GM23338 (cell line): ENCODE results near the gene IGF1R. TPM values are rescaled to one million over a fixed set of nuclear protein-coding genes. Genes with fewer than 3 reads are reported as not detected.

Source experiments
- ATAC-seq: fragments of 200-7000 bp; cut with Tn5 transposase; 3 replicates; pipeline ENCODE4 v1.9.1; 2020
- DNase-seq: peaks from one replicate; pipeline ENCODE4 v3.0.0-alpha.2; 2015; ENCODE audit warnings: low spot score
- H2AFZ ChIP-seq: fragments of 200-600 bp; sonication (generic); 2 replicates; pipeline ENCODE4 v1.8.0; 2016; ENCODE audit warnings: antibody characterized with exemption, mild to moderate bottlenecking, moderate library complexity
- H3F3A ChIP-seq: fragments of 200-600 bp; sonication (generic); replicated peaks from 2 replicates; pipeline ENCODE4 v1.8.0; 2017; ENCODE audit warnings: antibody characterized with exemption, mixed run types, low read depth
- H3K27ac ChIP-seq: fragments of 200-600 bp; sonication (generic); 2 replicates; pipeline ENCODE4 v1.6.1; 2016; ENCODE audit warnings: low read depth
- H3K27me3 ChIP-seq: fragments of 200-600 bp; sonication (generic); 2 replicates; pipeline ENCODE4 v1.8.0; 2016; ENCODE audit warnings: mild to moderate bottlenecking, mixed run types, moderate library complexity; ENCODE audit not compliant: insufficient read depth
- H3K36me3 ChIP-seq: fragments of 200-600 bp; sonication (generic); 2 replicates; pipeline ENCODE4 v1.8.0; 2016; ENCODE audit warnings: mild to moderate bottlenecking; ENCODE audit not compliant: insufficient read depth
- H3K4me1 ChIP-seq: fragments of 200-600 bp; sonication (generic); 2 replicates; pipeline ENCODE4 v1.8.0; 2016; ENCODE audit warnings: mild to moderate bottlenecking, moderate library complexity; ENCODE audit not compliant: insufficient read depth
- H3K4me2 ChIP-seq: fragments of 200-600 bp; sonication (generic); 2 replicates; pipeline ENCODE4 v1.7.1; 2017; ENCODE audit warnings: mixed run types
- H3K4me3 ChIP-seq: fragments of 200-600 bp; sonication (generic); 2 replicates; pipeline ENCODE4 v1.6.1; 2016; ENCODE audit warnings: mixed run types
- H3K79me2 ChIP-seq: fragments of 200-600 bp; sonication (generic); replicated peaks from 2 replicates; pipeline ENCODE4 v1.8.0; 2017; ENCODE audit warnings: mild to moderate bottlenecking; ENCODE audit not compliant: insufficient read depth
- H3K9me2 ChIP-seq: fragments of 200-600 bp; sonication (generic); 2 replicates; pipeline ENCODE4 v1.8.0; 2017; ENCODE audit not compliant: insufficient read depth
- H4K20me1 ChIP-seq: fragments of 200-600 bp; sonication (generic); replicated peaks from 2 replicates; pipeline ENCODE4 v1.8.0; 2017; ENCODE audit warnings: mild to moderate bottlenecking; ENCODE audit not compliant: insufficient read depth
- H3K27ac Mint-ChIP-seq: 2 replicates; pipeline ENCODE4 v1.8.0; 2020; ENCODE audit warnings: inconsistent platforms, mild to moderate bottlenecking, moderate library complexity, mixed read lengths
- H3K27me3 Mint-ChIP-seq: 3 replicates; pipeline ENCODE4 v1.8.0; 2022; ENCODE audit warnings: low read depth, mild to moderate bottlenecking, moderate library complexity, mixed read lengths, inconsistent platforms; ENCODE audit not compliant: insufficient read depth, poor library complexity
- H3K36me3 Mint-ChIP-seq: 3 replicates; pipeline ENCODE4 v1.8.0; 2021; ENCODE audit warnings: low read depth, mild to moderate bottlenecking, inconsistent platforms, moderate library complexity, mixed read lengths
- H3K4me1 Mint-ChIP-seq: 3 replicates; pipeline ENCODE4 v1.8.0; 2020; ENCODE audit warnings: mild to moderate bottlenecking, inconsistent platforms, mixed read lengths
- H3K4me3 Mint-ChIP-seq: 3 replicates; pipeline ENCODE4 v1.8.0; 2021; ENCODE audit warnings: moderate library complexity, mild to moderate bottlenecking, inconsistent platforms, mixed read lengths
- H3K9me3 Mint-ChIP-seq: 3 replicates; pipeline ENCODE4 v1.8.0; 2020; ENCODE audit warnings: moderate library complexity, mild to moderate bottlenecking, inconsistent platforms, mixed read lengths
- CREB1 ChIP-seq: fragments of 250-450 bp; sonication (Bioruptor Pico); IDR thresholded peaks from 2 replicates; pipeline ENCODE4 v1.5.0; 2020; ENCODE audit warnings: low read depth, mild to moderate bottlenecking, moderate library complexity
- EZH2 ChIP-seq: fragments of 200-600 bp; sonication (generic); IDR thresholded peaks from one replicate; pipeline ENCODE4 v1.8.0; 2017; ENCODE audit warnings: antibody characterized with exemption, mild to moderate bottlenecking, low read depth; ENCODE audit not compliant: unreplicated experiment
- EZH2phosphoT487 ChIP-seq: fragments of 200-600 bp; sonication (generic); IDR thresholded peaks from one replicate; pipeline ENCODE4 v1.8.1; 2018; ENCODE audit warnings: antibody characterized with exemption; ENCODE audit not compliant: unreplicated experiment
- JUNB ChIP-seq: IDR thresholded peaks from one replicate; pipeline ENCODE4 v1.6.1; 2016; ENCODE audit warnings: antibody characterized with exemption; ENCODE audit not compliant: unreplicated experiment
- NANOG ChIP-seq: IDR thresholded peaks from 2 replicates; pipeline ENCODE4 v1.6.1; 2016; ENCODE audit warnings: antibody characterized with exemption, borderline replicate concordance
- POLR2AphosphoS5 ChIP-seq: IDR thresholded peaks from 2 replicates; pipeline ENCODE4 v1.6.1; 2016; ENCODE audit warnings: antibody characterized with exemption, low read depth
- STAT1 ChIP-seq: IDR thresholded peaks from one replicate; pipeline ENCODE4 v1.6.1; 2016; ENCODE audit warnings: antibody characterized with exemption; ENCODE audit not compliant: unreplicated experiment
- ZNF114 ChIP-seq: fragments of 250-450 bp; sonication (Bioruptor Pico); IDR thresholded peaks from 2 replicates; pipeline ENCODE4 v1.5.0; 2020; ENCODE audit warnings: mild to moderate bottlenecking, moderate library complexity
- ZNF331 ChIP-seq: fragments of 250-450 bp; sonication (Bioruptor Pico); IDR thresholded peaks from 2 replicates; pipeline ENCODE4 v1.5.0; 2020; ENCODE audit warnings: low read depth, mild to moderate bottlenecking, moderate library complexity
- polyA plus RNA-seq: library from polyadenylated mRNA; unstranded; fragments of >200 nt; fragmentation: Nextera tagmentation; extraction: Ambion mirVana; gene quantifications from 2 replicates; pipeline ENCODE4 v1.2.1, GENCODE V29; 2016
- total RNA-seq: library from RNA; depleted of rRNA; stranded (reverse); fragments of >200 nt; shearing (Covaris generic); gene quantifications from 2 replicates; pipeline ENCODE4 v1.2.3, GENCODE V29; 2014
- TF ChIP-seq, protein P1 (sequence below): fragments of 250-450 bp; sonication (Bioruptor Pico); IDR thresholded peaks from 2 replicates; pipeline ENCODE4 v1.5.0; 2020; ENCODE audit warnings: mild to moderate bottlenecking, moderate library complexity
- TF ChIP-seq, protein P2 (sequence below): IDR thresholded peaks from 2 replicates; pipeline ENCODE4 v1.6.1; 2016; ENCODE audit warnings: antibody characterized with exemption
- TF ChIP-seq, protein P3 (sequence below): IDR thresholded peaks from one replicate; pipeline ENCODE4 v1.6.1; 2018; ENCODE audit warnings: antibody characterized with exemption; ENCODE audit not compliant: unreplicated experiment

IGF1R gene
- total and polyA plus RNA-seq, 2 experiments from 2014 or later = 20.4 to 92.2 TPM

DNA sequence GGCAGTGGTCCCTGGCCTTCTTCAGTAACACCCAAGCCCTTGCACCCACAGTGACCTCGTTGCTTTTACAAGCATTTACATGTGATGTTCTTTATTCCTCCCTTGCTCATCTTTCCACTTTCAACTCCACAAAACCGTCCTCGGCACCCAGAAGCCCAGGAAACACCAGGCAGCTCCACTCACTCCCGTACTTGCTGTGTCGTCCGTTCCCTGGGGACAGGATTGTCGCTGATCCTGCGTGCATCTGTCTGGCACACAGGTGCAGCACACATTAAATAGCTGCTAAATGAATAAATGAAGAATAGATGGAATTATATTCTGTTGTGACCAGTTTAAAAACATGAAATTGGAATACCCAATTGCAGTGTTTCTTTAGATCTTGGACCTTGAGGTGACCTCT lies 239.6 kb downstream of the IGF1R start:
- H3K9me2 ChIP-seq = peaks cover 9% of the 10 kb centered on the region; the same call in 1 of the 2 replicates
- no peaks in the 10 kb centered on the region for H3K36me3 ChIP-seq
- no peak overlapping the region for H3K27ac ChIP-seq
- no peak overlapping the region for H3K4me2 ChIP-seq
- no peak overlapping the region for H3K27ac Mint-ChIP-seq
- H3K4me1 Mint-ChIP-seq = peaks cover 55% of the 10 kb centered on the region
- no peak for DNase-seq
- peaks cover 41% of the 10 kb centered on the region for H4K20me1 ChIP-seq
- H3K27me3 Mint-ChIP-seq = peaks cover 9% of the 10 kb centered on the region
- H3K27me3 ChIP-seq = no peaks in the 10 kb centered on the region
- no peak for ATAC-seq
- H3F3A ChIP-seq = no peaks in the 10 kb centered on the region
- H3K4me3 Mint-ChIP-seq = no peak overlapping the region
- H2AFZ ChIP-seq = no peak overlapping the region
- H3K36me3 Mint-ChIP-seq = no peaks in the 10 kb centered on the region
- TF ChIP-seq EZH2phosphoT487 (no peak), JUNB (no peak), EZH2 (no peak), POLR2AphosphoS5 (no peak), ZNF331 (CRISPR knock-in tag) (no peak), ZNF114 (CRISPR knock-in tag) (no peak), STAT1 (no peak), CREB1 (CRISPR knock-in tag) (no peak), NANOG (no peak)
- TF ChIP-seq, protein P1, sequence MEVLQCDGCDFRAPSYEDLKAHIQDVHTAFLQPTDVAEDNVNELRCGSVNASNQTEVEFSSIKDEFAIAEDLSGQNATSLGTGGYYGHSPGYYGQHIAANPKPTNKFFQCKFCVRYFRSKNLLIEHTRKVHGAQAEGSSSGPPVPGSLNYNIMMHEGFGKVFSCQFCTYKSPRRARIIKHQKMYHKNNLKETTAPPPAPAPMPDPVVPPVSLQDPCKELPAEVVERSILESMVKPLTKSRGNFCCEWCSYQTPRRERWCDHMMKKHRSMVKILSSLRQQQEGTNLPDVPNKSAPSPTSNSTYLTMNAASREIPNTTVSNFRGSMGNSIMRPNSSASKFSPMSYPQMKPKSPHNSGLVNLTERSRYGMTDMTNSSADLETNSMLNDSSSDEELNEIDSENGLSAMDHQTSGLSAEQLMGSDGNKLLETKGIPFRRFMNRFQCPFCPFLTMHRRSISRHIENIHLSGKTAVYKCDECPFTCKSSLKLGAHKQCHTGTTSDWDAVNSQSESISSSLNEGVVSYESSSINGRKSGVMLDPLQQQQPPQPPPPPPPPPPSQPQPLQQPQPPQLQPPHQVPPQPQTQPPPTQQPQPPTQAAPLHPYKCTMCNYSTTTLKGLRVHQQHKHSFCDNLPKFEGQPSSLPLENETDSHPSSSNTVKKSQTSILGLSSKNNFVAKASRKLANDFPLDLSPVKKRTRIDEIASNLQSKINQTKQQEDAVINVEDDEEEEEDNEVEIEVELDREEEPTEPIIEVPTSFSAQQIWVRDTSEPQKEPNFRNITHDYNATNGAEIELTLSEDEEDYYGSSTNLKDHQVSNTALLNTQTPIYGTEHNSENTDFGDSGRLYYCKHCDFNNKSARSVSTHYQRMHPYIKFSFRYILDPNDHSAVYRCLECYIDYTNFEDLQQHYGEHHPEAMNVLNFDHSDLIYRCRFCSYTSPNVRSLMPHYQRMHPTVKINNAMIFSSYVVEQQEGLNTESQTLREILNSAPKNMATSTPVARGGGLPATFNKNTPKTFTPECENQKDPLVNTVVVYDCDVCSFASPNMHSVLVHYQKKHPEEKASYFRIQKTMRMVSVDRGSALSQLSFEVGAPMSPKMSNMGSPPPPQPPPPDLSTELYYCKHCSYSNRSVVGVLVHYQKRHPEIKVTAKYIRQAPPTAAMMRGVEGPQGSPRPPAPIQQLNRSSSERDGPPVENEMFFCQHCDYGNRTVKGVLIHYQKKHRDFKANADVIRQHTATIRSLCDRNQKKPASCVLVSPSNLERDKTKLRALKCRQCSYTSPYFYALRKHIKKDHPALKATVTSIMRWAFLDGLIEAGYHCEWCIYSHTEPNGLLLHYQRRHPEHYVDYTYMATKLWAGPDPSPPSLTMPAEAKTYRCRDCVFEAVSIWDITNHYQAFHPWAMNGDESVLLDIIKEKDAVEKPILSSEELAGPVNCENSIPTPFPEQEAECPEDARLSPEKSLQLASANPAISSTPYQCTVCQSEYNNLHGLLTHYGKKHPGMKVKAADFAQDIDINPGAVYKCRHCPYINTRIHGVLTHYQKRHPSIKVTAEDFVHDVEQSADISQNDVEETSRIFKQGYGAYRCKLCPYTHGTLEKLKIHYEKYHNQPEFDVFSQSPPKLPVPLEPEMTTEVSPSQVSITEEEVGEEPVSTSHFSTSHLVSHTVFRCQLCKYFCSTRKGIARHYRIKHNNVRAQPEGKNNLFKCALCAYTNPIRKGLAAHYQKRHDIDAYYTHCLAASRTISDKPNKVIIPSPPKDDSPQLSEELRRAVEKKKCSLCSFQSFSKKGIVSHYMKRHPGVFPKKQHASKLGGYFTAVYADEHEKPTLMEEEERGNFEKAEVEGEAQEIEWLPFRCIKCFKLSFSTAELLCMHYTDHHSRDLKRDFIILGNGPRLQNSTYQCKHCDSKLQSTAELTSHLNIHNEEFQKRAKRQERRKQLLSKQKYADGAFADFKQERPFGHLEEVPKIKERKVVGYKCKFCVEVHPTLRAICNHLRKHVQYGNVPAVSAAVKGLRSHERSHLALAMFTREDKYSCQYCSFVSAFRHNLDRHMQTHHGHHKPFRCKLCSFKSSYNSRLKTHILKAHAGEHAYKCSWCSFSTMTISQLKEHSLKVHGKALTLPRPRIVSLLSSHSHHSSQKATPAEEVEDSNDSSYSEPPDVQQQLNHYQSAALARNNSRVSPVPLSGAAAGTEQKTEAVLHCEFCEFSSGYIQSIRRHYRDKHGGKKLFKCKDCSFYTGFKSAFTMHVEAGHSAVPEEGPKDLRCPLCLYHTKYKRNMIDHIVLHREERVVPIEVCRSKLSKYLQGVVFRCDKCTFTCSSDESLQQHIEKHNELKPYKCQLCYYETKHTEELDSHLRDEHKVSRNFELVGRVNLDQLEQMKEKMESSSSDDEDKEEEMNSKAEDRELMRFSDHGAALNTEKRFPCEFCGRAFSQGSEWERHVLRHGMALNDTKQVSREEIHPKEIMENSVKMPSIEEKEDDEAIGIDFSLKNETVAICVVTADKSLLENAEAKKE = no peak
- TF ChIP-seq, protein P2, sequence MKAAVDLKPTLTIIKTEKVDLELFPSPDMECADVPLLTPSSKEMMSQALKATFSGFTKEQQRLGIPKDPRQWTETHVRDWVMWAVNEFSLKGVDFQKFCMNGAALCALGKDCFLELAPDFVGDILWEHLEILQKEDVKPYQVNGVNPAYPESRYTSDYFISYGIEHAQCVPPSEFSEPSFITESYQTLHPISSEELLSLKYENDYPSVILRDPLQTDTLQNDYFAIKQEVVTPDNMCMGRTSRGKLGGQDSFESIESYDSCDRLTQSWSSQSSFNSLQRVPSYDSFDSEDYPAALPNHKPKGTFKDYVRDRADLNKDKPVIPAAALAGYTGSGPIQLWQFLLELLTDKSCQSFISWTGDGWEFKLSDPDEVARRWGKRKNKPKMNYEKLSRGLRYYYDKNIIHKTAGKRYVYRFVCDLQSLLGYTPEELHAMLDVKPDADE = no peak
- TF ChIP-seq, protein P3, sequence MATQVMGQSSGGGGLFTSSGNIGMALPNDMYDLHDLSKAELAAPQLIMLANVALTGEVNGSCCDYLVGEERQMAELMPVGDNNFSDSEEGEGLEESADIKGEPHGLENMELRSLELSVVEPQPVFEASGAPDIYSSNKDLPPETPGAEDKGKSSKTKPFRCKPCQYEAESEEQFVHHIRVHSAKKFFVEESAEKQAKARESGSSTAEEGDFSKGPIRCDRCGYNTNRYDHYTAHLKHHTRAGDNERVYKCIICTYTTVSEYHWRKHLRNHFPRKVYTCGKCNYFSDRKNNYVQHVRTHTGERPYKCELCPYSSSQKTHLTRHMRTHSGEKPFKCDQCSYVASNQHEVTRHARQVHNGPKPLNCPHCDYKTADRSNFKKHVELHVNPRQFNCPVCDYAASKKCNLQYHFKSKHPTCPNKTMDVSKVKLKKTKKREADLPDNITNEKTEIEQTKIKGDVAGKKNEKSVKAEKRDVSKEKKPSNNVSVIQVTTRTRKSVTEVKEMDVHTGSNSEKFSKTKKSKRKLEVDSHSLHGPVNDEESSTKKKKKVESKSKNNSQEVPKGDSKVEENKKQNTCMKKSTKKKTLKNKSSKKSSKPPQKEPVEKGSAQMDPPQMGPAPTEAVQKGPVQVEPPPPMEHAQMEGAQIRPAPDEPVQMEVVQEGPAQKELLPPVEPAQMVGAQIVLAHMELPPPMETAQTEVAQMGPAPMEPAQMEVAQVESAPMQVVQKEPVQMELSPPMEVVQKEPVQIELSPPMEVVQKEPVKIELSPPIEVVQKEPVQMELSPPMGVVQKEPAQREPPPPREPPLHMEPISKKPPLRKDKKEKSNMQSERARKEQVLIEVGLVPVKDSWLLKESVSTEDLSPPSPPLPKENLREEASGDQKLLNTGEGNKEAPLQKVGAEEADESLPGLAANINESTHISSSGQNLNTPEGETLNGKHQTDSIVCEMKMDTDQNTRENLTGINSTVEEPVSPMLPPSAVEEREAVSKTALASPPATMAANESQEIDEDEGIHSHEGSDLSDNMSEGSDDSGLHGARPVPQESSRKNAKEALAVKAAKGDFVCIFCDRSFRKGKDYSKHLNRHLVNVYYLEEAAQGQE = no peak
- H3K9me3 Mint-ChIP-seq = no peaks in the 10 kb centered on the region
- H3K4me3 ChIP-seq = no peak overlapping the region
- peaks cover 95% of the 10 kb centered on the region for H3K79me2 ChIP-seq
- H3K4me1 ChIP-seq = peaks cover 38% of the 10 kb centered on the region
